HG03439 (cell line): ENCODE data around the gene COL18A1.

Experiments used
- ATAC-seq: cut with Tn5 transposase; IDR thresholded peaks from one replicate; pipeline ENCODE4 v1.9.1; 2021; ENCODE audit warnings: mild to moderate bottlenecking, moderate library complexity; ENCODE audit not compliant: unreplicated experiment

The COL18A1 gene

DNA sequence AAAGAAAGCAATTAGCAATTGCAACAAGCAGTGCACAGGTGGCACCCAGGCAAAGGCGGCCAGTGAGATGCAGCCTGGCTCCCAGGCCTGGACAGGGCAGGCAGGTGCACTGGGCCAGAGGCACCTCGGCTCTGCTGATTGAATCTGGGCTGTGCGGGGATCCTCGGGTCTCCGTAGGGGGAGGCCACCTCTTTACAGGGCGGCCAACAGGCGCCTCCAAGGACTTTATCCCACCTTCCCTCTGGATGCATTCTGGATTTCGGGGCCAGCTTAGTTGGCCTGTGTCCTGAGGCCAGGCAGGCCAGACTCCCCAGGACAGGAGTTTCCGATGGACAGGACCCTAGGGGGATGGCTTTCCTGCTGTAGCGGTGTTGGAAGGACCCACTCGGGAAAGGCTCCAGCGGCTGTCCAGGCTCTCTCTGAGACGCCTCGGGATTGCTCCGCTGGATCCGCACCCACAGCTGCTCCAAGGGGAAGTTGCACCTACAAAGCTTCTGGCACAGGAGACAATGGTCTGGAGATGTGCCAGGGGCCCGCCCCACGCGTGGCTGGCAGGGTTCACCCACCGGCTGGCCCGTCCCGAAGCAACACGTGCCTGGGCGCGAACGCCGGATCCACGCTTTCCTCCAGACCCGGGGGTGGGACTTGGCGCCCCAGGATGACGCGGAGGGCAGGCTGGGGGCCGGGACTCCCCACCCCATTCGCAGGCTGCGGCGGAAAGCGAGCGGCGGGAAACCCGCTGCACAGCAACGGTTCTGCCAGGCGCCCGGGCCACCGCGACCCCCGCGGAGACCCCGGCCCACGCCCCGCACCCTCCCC lies 136.5 kb downstream of the COL18A1 start:
- no peak for ATAC-seq

DNA sequence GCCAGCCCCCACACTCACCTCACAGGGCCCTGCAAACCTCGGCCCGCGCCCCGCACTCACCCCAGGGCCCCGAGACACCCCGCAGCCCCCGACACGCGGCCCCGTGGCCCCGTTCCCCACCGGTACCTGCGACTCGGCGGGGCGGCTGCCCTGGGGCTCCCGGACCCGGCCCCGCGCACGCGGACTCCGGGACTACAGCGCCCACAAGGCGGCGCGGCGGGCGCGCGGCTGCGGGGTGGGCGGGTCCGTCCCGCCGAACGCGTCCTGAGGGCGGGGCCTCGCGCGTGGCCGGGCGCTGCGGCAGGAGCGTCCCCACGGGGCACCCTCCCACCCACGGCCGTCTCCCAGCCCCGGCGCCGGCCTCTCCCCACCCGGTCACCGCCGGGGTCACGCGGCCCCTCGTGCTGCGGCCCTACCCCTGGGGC lies 137.3 kb downstream of the COL18A1 start, which contains the start of gene SLC19A1:
Gene SLC19A1 (minus strand): TSS at position 199 of the 425 bp plus-strand sequence. CDS start 4,481 bp downstream, outside the sequence.
- ATAC-seq, result no peak

DNA sequence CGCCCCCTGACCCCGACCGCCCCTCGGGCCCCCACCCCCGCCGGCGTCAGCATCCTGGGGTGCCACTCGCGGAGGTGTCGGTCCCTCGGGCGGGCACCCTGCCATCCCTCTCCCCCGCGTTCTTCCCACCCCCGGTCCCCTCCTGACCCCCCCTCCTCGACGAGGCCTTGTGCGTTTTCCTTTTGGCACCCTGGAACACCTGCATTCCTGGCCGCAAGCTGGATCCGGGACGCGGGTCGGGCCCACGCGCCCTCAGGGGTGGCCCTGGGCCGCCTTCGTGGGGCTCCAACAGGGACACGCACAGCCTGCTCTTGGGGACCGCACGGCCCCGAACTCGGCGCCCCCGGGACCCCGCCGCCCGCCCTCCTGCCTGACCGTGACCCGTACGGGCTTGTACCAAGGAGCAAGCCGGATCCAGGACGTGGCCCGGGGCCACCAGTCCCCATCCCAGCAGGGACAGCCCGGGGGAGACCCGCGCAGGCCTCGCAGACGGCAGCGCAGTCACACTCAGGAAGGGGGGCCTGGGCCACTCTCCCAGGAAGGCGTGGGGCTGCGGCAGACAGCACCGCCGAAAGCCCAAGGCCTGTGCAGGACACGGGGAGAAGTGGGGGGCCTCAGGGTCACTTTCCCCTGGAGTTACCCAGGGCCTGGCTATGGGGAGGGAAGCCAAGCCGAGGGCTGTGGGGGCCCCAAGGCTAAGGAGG lies 137.9 kb downstream of the COL18A1 start:
- no peak for ATAC-seq

DNA sequence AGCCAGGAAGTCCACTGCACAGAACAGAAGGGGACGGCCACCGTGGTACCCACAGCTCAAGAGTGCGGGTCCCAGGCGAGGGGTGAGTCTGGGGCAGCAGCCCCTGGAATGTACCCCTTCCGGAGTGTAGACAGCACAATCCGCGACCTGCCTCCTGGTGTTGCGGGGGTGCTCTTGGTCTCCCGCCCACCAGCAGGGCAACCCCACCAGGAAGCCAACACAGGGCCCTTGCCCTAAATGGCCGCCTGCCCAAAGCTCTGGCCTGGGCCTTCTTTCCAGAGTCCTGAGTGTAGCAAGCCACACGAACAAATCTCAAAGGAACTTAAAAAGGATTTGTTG lies 138.4 kb downstream of the COL18A1 start:
- ATAC-seq, result no peak

DNA sequence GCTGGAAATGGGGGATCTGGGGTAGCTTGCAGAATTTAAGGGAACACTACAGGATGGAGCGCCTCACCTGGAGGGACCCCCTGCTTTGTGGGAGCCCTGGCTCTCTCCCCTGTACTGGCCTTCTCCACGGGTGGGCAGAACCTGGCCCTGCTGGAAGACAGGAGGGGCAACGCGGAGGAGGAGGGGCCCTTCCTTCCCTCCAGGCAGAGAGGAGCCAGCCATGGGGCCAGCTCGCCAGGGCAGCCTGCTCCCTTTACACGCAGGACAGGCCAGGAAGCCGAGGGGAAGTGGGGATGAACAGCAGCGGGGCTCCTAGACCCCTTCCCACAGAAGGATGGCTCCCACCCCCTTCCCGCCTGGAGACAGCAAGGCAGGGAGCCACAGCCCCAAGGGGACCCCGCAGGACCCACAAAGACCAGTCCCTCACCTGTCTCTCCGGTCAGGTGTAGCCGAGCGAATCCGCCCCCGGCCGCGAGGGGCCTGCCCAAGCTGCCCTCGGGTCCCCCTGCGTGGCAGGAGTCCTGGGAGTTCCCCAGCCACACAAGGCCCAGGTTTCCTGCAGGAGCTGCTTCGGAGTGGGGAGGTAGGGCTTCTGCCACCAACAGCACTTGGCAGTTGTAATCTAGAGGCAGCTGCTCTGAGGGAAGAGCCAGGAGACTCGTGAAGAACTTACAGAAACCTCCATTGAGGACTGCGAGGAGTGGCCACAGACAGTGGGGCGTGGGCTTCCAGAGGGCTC lies 138.9 kb downstream of the COL18A1 start:
- ATAC-seq, result no peak

DNA sequence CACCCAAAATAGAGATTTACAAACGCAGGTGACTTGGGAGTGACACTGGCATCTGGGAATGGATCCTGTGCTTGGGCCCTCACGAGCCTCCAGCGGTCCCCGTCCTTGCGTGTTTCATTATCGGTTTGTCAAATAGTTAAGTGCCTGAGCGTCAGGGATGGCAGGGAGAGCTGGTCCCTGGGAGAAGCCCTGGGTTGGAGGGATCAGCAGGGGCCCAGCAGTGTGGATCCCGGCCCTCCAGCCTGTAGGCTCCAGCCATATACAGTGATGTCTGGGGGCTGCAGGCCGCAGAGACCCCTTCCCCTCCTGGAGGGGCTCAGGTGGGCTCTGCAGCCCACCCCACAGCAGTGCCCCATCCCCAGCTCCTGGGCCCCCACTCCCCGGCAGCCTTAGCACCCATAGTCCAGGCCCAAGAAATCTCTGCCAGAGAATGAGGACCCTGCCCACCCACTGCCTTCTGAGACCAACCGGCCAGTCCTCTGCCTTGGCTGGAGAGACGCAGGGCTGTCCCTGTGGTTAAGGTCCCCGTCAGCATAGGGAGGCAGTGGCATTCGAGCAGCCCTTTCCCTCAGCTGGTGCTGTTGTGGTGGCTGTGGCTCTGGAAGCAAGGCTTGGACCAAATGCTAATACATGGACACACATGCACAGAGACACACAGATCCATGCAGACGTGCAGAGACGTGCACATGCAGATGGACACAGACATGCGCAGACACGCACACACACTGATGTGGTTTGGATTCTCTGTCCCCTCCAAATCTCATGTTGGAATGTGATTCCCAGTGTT lies 139.7 kb downstream of the COL18A1 start:
- ATAC-seq, result no peak

DNA sequence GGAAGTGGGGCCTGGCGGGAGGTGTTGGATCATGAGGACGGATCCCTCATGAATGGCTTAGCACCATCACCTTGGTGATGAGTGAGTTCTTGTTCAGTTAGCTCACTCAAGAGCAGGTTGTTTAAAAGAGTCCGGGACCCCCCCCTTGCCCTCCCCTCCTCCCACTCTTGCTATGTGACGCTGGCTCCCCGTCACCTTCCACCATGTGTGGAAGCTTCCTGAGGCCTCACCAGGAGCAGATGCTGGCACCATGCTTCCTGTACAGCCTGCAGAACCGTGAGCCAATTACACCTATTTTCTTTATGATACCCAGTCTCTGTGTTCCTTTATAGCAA lies 140.2 kb downstream of the COL18A1 start:
- ATAC-seq, result no peak

DNA sequence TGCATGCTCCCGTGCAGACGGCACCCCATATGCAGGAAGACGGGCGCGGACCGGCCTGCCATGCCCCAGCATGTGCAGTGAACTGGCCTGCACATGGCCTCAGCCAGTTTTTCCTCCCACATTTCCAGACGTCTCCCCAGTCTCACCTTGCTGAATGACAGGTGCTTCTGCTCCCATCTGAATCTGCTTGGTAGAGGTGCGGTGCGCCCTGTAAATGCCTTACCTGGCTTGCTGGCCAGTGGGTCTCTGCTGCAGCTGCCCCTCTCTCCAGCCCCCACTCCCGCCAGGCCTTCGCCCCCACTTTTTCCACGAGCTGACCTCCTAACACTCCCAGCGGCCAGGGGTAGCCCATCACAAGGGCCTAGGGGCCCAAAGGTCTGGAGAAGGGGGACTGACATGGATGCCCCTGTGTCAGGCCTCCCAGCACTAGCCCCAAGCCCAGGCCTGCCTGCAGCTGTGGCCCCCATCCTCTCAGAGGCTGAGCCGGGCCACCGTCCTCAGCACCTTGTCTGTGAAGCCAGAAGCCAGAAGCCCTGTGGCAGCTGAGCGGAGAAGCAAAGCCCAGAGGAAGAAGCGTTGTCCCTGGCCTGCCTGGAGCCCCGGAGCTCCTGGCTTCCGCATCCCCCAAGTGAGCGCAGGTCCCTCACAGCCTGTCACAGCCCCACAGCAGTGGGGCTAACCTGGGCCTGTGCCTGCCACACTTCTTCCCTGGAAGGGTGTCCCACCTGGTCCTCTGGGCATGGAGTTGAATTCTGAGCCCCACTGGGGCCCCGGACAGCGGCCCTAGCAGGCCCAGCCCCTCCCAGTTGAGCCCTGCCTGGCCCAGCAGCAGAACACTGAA lies 140.9 kb downstream of the COL18A1 start:
- no peak for ATAC-seq

DNA sequence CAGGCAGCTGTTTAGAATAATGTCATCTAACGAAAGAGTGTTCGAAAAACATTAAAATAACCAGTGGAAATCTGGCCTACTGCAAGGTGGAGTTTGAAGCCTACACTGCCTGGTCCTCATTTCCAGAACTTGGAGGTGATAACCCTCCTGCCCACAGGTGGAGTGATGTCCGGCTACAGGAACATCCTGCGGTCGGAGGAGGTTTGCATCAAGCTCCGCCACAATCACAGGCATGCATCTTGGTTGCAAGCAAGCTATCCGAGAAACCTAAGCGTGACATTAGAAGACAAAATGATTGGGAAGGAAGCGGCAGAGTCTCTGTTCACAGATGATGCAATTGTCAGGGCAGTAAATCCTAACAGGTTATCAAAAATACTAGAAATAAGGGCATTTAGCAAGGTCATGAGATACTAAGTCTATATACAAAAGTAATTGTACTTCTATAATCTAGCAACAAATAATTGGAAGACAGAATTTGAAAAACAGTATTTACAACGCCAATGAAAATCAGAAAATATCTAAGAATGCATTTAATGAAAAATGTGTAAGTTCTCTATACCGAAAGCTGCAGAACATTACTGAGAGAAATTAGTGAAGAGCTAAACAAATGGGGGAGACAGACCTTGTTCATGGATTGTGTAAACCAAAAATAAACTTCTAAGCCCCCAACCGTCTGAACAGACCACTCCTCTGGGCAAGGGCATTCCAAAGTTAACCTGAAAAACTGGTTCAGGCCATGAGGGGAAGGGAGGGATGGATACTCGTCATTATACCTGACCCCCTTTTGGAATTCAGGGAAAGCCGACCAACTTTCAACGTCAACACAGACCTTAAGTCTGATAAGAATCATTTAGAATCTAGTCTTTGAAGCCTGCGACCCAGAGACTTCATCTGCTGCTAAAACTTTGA lies 141.9 kb downstream of the COL18A1 start:
- no peak for ATAC-seq

DNA sequence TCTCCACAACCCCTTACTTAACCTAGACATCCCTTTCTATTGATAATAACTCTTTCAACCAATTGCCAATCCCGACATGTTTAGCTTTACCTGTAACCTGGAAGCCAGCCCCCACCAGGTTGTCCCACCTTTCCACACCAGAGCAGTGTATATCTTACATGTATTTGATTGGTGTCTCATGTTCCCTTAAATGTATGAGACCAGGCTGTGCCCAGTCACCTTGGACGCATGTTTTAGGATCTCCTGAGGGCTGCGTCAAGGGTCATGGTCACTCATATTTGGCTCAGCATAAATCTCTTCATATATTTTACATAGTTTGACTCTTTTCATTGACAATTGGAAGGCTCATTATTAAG lies 142.6 kb downstream of the COL18A1 start:
- no peak for ATAC-seq

DNA sequence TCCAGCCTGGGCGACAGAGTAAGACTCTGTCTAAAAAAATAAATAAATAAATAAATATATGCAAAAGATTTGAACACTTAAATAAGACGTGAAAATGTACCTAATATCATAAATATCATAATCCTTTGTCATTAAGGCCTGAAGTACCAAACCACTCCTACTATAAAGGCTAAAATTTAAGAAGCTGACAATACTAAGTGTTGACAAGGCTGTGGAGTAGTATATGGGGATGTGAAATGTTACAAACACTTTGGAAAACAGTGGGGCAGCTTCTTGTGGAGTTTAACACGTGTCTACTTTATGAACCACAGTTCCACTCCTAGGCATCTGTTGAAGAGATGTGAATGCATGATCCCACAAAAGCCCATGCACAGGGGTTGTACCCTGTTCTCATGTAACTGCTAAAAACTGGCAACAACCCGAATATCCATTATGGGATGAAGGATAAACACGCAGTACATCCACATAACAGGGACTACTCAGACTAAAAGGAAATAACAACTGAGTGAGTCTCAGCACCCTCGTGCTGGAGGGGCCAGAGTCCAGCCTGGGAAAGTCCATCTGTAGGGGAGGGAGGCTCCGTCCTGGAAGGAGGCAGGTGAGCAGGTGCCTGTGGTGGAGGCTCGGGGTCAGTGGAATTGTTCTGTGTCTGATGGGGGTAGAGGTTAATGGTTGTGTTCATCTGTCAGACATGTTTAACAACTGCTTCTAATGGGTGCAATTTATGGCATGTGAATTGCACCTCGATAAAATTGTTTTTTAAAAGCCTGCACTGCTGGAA lies 143.9 kb downstream of the COL18A1 start:
- ATAC-seq, result no peak

DNA sequence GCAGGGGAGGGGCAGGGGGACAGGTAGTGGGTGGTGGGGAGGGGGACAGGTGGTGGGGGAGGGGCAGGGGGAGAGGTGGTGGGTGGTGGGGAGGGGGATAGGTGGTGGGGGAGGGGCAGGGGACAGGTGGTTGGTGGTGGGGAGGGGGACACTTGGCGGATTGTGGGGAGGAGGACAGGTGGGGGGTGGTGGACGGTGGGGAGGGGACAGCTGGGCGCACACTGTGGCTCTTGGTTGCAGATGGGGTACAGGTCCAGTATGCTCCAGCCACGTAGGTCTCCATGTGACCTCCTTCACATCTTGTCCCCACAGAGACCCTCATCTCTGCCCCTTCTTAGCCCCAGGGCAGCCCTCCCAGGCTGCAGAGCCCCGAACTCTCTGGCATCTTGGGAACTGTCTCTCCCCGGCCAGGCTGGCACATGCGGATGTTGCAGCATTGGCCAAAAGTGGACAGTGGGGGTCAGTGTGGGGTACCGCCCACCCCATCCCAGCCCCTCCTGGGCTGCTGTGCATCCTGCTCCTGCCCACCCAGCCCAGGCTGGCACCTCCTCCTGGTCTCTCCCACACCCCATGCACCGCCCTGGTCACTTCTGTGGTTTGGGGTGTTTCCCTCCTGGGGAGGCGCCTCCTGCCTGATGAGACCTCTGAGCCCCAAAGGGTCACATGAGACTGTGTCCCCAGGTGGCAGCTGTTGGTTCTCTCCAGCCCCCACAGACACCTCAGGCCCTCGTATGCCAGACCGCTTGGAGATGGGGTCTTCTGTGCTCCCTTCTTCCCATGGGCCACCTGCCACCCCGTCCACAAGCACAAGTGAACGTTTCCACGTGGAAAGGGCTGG lies 144.9 kb downstream of the COL18A1 start:
- ATAC-seq, result no peak

DNA sequence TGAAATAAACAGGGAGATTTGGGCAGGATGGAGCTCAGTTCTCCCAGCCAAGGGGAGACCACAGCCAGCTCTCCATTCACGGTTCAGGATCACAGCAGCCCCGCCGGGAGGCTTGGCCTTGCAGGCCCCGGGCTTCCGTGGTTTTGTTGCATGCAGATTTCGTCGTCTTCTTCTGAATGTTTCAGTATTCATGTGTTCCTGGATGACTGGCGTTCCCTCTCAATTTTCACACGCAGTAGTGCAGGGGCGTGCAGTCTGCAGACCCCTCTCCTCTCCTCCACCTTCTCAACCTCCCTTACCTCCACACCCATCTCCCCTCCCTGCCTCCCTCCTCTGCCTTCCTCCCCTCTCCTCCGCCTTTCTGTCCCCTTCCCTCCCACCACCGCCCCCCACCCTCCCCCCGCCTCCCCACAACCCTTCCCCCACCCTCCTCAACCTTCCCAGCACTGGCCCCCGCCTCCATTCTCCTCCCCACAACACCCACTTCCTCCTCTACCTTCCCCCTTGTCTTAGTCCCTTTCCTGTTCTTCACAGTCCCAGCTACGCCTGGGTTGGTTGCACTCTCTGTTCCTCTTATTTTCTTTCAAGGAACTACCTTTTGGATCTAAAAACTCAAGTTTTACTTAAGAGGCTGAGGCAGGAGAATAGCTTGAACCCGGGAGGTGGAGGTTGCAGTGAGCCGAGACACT lies 145.7 kb downstream of the COL18A1 start:
- no peak for ATAC-seq

DNA sequence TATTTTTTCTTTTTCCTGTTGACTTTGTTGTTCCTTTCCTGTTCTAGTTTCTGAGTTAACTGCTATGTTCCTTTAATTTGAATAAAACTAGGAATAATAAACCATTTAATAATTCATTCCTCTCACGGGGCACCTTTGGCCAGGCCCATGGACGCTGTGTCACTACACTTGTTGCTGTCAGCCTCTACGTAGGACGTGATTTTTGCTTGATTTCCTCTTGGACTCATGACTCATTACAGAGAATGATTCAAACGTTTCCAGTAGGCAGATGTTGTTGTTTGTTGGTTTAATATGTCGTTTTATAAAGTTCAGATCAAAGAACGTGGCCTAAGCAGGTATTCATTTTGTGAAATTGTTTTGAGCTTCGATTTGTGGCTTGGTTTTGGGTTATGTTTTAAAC lies 146.4 kb downstream of the COL18A1 start:
- no peak for ATAC-seq

DNA sequence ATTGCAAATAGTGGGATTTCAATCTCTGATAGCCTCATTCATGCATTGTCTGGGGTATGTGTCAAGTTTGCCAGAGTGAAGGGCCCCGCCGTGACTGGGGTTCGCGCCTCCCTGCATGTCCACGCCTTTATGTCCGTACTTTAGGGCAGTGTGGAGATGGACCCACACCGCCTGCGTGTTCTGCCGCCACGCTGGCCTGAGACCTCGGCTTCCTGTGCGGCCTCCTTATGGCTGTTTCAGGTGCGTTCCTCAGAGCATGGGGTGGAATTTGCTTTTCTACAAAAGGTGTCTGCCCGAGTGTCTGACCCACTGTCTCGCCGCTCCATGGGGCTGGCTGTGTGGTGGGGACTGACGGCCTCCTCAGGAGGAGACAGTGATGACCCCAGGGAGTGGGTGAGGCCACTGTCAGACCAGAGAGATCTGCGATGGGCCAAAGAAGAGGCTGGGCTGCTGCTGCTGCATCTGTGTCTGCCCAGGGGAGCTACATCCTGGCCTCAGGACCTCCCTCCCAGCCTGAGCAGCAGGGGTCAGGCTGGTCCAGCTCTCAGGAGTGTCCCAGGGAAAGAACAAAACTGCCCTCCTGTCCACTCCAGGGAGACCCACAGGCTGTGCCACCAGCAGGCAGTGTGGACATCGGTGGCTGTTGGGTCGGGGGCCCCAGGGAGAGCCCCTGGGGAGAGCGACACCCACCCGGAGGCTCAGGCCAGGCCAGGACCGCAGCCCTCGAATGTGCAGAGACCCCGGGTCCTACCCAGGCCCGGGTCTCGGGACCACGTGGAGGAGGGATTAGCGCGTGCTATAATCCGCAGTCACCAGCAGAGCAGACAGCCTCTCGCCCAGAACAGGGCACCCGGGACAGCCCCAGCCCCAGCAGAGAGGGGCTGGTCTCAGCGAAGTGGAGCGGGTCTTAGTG lies 147.1 kb downstream of the COL18A1 start:
- ATAC-seq, result no peak
